Adrenal gland (tissue), 5 donors: ENCODE results near the gene TRAPPC3.
"Not testable (repeated sequence)": the region's sequence is repeated elsewhere in the genome, so short reads cannot be mapped to it uniquely, and the experiment has no call there.

Experiments
- POLR2A ChIP-seq, 2 donors: fragments of 450-650 bp; IDR thresholded peaks; one replicate each; pipeline ENCODE4 v1.6.1; 2017; ENCODE audit warnings: antibody characterized with exemption in 2 of 2, mild to moderate bottlenecking in 2 of 2, moderate library complexity in 1 of 2
- TF ChIP-seq, protein P1 (sequence below), 6 experiments: fragments of 450-650 bp in 4 of 6; fragments of 200-600 bp in 2 of 6; sonication (generic) in 1 of 6; IDR thresholded peaks; 1 replicate in 5 of 6; 2 replicates in 1 of 6; pipeline versions ENCODE4 v1.5.1 to v1.8.0; 2016 to 2021; ENCODE audit warnings: antibody characterized with exemption in 6 of 6, mild to moderate bottlenecking in 2 of 6, moderate library complexity in 1 of 6
- donor health status: DM: no; HTN: no; CAD: no.

DNA sequence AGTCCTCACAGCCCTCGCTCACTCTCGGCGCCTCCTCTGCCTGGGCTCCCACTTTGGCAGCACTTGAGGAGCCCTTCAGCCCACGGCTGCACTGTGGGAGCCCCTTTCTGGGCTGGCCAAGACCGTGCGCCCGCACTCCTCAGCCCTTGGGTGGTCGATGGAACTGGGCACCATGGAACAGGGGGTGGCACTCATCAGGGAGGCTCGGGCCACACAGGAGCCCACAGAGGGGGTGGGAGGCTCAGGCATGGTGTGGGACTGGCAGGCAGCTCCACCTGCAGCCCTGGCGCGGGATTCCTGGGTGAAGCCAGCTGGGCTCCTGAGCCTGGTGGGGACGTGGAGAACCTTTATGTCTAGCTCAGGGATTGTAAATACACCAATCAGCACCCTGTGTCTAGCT is 47.5 kb upstream of the TRAPPC3 start:
- TF ChIP-seq, protein P1, sequence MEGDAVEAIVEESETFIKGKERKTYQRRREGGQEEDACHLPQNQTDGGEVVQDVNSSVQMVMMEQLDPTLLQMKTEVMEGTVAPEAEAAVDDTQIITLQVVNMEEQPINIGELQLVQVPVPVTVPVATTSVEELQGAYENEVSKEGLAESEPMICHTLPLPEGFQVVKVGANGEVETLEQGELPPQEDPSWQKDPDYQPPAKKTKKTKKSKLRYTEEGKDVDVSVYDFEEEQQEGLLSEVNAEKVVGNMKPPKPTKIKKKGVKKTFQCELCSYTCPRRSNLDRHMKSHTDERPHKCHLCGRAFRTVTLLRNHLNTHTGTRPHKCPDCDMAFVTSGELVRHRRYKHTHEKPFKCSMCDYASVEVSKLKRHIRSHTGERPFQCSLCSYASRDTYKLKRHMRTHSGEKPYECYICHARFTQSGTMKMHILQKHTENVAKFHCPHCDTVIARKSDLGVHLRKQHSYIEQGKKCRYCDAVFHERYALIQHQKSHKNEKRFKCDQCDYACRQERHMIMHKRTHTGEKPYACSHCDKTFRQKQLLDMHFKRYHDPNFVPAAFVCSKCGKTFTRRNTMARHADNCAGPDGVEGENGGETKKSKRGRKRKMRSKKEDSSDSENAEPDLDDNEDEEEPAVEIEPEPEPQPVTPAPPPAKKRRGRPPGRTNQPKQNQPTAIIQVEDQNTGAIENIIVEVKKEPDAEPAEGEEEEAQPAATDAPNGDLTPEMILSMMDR (IDR thresholded peaks at IDR 0.05), result not testable (repeated sequence)
- not testable (repeated sequence) for TF ChIP-seq POLR2A (IDR thresholded peaks at IDR 0.05)
